Tibial nerve (tissue), 4 donors: Measurements from ENCODE around the gene GOLGA8R. TPM values are rescaled to one million over a fixed set of nuclear protein-coding genes. Genes with fewer than 3 reads are reported as not detected.
"Not testable (repeated sequence)": the region's sequence is repeated elsewhere in the genome, so short reads cannot be mapped to it uniquely, and the experiment has no call there.

Experiments used
- DNase-seq, 2 donors: peaks; one replicate each; pipeline ENCODE4 v3.0.0-alpha.2; 2019; ENCODE audit warnings: low spot score in 2 of 2
- H3K27ac ChIP-seq, 4 donors: fragments of 200-600 bp; sonication (generic) in 3 of 4; one replicate each; pipeline ENCODE4 v1.5.1; 2017 to 2019; ENCODE audit warnings: mild to moderate bottlenecking in 1 of 4
- H3K27me3 ChIP-seq, 2 donors: fragments of 200-600 bp; sonication (generic) in 1 of 2; one replicate each; pipeline versions ENCODE4 v1.5.1 to v1.6.0; 2017 to 2019
- H3K36me3 ChIP-seq, 3 donors: fragments of 200-600 bp; sonication (generic); one replicate each; pipeline ENCODE4 v1.5.1; 2018 to 2019
- H3K4me1 ChIP-seq, 4 donors: fragments of 200-600 bp; sonication (generic) in 3 of 4; one replicate each; pipeline ENCODE4 v1.5.1; 2017 to 2019
- H3K4me3 ChIP-seq, 4 donors: fragments of 200-600 bp; sonication (generic) in 3 of 4; one replicate each; pipeline ENCODE4 v1.5.1; 2017 to 2019; ENCODE audit warnings: mild to moderate bottlenecking in 1 of 4, moderate library complexity in 1 of 4
- H3K9me3 ChIP-seq, 4 donors: fragments of 200-600 bp; sonication (generic) in 3 of 4; one replicate each; pipeline ENCODE4 v1.5.1; 2017 to 2019
- WGBS, 2 donors: methylation state at CpG; one replicate each; pipeline ENCODE4 v1.1.5; 2018; 5-methylcytosine and 5-hydroxymethylcytosine counted together
- small RNA-seq: library from RNA; depleted of rRNA; stranded (forward); fragments of <200 nt; gene quantifications from one replicate; pipeline ENCODE3, GENCODE V24; 2016
- total RNA-seq, 4 donors: library from RNA; depleted of rRNA; stranded (reverse); fragments of >200 nt; gene quantifications; one replicate each; pipeline ENCODE4 v1.1.0, GENCODE V29; 2016

The GOLGA8R gene
- total RNA-seq, 4 donors from 2014 or later, result 3.1 to 11.4 (median 7.4) TPM

DNA sequence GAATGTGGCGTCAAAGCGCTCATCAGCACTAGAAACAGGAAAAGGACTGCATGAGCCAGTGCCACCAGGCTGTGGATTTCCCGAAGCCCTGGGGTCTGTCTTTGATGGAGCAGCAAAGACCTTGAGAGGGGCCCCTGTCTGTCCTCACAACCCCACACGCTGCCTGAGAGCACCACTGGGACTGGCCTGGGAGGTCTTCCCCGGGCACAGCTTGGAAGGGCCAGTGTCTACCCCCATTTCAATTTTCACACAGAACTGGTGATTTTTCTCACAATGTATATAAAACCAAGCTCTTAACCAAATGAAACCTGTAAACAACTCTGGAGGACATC is 37.0 kb downstream of the GOLGA8R start:
- WGBS, 2 donors, result no CpG with 5 or more reads among the region's 5 CpGs
- H3K4me3 ChIP-seq, H3K36me3 ChIP-seq, H3K4me1 ChIP-seq, H3K27me3 ChIP-seq, H3K27ac ChIP-seq, DNase-seq, H3K9me3 ChIP-seq: not testable (repeated sequence)

DNA sequence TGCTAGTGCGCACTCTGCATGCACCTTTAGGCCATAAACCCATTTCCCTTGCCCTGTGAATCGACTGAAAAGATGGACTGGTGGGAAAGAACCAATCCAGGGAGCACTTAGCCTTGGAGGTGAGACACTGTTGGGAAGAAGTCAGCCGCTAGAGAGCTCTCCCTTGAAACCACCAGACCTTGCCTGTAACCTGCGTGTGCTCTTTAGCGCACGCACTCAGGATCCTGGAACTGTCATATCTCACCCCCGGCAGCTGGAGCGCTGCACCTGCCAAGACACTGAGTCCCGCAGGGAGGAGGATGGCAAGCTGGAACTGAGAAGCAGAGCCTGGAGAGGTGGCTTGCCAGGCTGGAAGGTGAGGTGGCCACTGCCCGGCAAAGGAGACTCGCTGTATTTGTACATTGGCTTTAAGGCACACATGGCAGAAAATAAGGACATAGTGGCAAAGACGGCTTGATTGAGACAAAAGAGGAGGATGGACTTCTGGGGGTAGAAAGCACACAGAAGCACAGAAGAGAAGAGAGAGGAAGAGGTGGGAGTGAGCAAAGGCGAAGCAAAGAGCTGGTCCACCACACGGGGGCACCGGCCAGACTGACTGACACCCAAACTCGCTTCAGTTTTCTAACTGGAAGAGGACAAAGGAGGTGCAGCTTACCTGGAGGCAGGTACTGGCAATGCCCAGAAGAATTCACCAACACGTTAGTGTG is 37.5 kb downstream of the GOLGA8R start:
- WGBS, 2 donors, result no CpG with 5 or more reads among the region's 17 CpGs
- not testable (repeated sequence) for H3K9me3 ChIP-seq, H3K4me1 ChIP-seq, H3K27me3 ChIP-seq, H3K4me3 ChIP-seq, DNase-seq, H3K36me3 ChIP-seq, H3K27ac ChIP-seq

DNA sequence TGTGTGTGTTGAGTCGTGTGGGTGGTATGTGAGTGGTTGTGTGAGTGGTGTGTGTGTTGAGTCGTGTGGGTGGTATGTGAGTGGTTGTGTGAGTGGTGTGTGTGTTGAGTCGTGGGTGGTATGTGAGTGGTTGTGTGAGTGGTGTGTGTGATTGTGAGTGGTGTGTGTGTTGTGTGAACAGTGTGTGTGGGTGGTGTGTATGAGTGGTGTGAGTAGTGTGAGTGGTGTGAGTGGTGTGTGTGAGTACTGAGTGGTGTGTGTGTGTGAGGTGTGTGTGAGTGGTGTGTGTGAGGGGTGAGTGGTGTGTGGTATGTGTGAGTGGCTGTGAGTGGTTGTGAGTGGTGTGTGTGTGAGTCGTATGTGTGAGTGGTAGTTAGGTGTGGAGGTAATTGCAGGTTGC is 38.2 kb downstream of the GOLGA8R start:
- not testable (repeated sequence) for H3K36me3 ChIP-seq, H3K4me3 ChIP-seq, H3K27ac ChIP-seq, H3K4me1 ChIP-seq, DNase-seq, H3K9me3 ChIP-seq, H3K27me3 ChIP-seq
- 55 to 61% methylated on average over 4 of the region's 4 CpGs for WGBS, 2 donors

DNA sequence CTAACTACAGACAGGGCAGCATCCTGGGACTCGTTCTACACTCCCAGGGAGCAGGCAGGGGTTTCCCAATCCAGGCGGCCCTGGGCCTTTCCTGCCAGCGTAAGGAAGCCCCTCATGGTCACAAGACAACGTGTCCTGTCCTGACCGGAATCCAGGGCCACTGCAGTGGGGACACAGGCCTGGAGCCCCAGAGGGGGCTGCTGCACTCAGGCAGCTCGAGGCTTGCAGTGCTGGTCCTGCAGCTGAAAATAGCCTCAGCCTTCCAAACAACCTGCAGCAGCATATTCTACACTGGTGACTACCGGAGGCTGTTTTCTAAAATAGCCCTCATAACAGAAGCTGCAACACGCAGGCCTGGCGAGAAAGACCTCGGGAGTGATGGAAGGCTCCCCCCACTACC is 39.2 kb downstream of the GOLGA8R start:
- not testable (repeated sequence) for H3K27me3 ChIP-seq, H3K27ac ChIP-seq, H3K4me3 ChIP-seq, DNase-seq, H3K36me3 ChIP-seq, H3K9me3 ChIP-seq, H3K4me1 ChIP-seq
- WGBS, 2 donors, result no CpG with 5 or more reads among the region's 10 CpGs

DNA sequence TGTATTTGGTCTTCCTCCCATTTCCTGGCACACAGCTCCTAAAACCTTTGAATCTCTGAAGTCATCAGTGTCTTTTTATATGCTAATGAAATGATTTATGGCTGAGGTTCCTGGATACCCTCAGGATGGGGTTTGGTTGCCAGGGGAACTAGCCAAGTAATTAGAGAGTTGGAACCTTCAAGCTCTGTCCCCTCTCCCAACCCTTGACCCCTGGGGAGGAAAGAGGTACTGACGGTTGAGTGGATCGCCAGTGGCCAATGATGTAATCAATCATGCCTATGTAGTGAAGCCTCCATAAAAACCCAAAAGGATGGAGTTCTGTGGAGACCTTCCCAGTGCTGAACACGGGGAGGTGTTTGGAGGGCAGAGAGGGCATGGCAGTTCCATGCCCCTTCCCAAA is 45.8 kb downstream of the GOLGA8R start:
- H3K4me3 ChIP-seq, H3K4me1 ChIP-seq, H3K27ac ChIP-seq, DNase-seq, H3K36me3 ChIP-seq, H3K9me3 ChIP-seq, H3K27me3 ChIP-seq: not testable (repeated sequence)
- WGBS, 2 donors, result no CpG with 5 or more reads among the region's 3 CpGs

DNA sequence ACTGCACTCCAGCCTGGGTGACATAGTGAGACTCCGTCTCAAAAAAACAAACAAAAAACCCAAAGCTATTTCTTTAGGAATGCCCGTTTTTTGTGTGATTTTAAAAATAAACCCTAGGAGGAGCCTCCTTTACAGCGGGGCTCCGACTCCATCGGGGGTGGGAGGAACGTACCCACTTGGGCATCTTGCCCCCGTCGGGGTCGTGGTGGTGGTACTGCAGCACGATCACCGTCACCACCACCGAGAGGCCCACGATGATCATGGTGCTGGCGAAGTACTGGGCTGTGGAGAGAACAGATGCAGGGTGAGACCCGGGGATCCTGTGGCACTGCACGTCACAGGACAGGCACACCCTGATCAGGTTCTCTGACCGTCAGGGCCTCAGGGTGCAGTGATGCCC is 46.8 kb downstream of the GOLGA8R start:
- H3K9me3 ChIP-seq, H3K36me3 ChIP-seq, H3K27ac ChIP-seq, DNase-seq, H3K27me3 ChIP-seq, H3K4me3 ChIP-seq, H3K4me1 ChIP-seq: not testable (repeated sequence)
- WGBS, 2 donors, result 90 to 92% methylated on average over 11 to 13 of the region's 17 CpGs

DNA sequence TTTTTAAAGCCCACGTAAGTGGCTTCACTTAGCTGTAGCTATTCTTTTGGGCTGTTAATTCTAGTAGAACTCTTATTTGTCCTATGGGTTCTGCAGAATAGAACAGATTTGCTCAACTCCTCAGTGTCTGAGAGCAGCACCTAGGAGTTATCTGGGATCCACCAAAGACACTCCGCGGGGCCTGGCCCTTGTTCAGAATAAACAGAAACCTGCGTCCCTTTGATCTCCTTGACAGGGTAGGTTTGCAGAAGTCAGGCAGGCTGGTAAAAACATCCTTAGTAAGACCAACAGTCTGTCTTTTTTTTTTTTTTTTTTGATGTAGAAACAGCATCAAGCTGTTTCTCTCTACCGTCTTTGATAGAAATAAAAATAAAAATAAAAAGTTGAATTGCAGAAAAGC is 52.7 kb downstream of the GOLGA8R start:
- WGBS, 2 donors, result 75 to 79% methylated on average over 1 to 4 of the region's 5 CpGs
- not testable (repeated sequence) for DNase-seq, H3K4me1 ChIP-seq

DNA sequence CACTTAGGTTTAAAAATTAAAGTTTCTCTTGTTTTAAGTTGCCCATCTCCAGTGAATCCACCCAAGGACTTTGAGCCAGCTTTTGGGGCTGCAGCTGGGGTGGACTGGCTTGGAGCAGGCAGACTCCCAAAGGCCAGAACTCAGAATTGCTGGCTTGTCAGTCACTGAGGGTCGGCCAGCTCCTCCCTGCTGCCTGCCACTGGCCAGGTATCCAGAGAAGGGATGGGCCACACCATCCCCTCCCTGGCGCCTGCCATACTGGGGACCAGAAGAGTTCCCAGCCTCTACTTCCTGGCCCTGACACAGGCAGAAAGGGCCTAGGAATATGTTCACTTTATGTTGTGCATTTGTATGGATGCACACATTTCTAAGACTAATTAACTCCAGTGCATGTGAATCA is 53.1 kb downstream of the GOLGA8R start:
- H3K27ac ChIP-seq, H3K9me3 ChIP-seq, H3K4me3 ChIP-seq, H3K27me3 ChIP-seq, H3K4me1 ChIP-seq, DNase-seq, H3K36me3 ChIP-seq: not testable (repeated sequence)
- no CpG with 5 or more reads among the region's 2 CpGs for WGBS, 2 donors

More for the DNA sequence above, 52.7 kb downstream of the GOLGA8R start:
- not testable (repeated sequence) for H3K27ac ChIP-seq, H3K27me3 ChIP-seq, H3K36me3 ChIP-seq, H3K4me3 ChIP-seq, H3K9me3 ChIP-seq

DNA sequence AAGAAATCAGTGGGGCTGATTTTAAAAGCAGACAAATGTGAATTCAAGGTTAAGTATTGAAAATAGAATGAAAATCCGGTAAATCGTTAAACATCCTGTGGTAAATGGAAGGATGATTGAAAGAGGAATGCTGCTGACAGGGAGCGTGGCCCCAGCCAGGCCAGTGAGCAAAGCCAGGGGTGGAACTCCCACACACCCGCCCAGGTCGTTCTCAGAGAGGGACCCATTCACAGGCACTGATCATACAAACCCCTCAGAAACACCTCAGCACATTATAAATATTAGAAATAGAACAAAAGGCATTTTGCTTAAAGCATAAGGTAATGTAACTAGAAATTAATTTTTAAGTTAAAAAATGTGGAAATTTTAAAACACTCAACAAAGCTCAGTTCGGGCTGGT is 59.0 kb downstream of the GOLGA8R start:
- not testable (repeated sequence) for H3K27ac ChIP-seq, H3K4me3 ChIP-seq, H3K9me3 ChIP-seq, H3K36me3 ChIP-seq, H3K4me1 ChIP-seq, DNase-seq, H3K27me3 ChIP-seq
- WGBS, 2 donors, result 52 to 63% methylated on average over 5 of the region's 6 CpGs

Small RNA genes lying within 50 kb of the gene (small RNA-seq; reads per million reads assigned to genes)
- gene AC019322.2, result not detected
- not detected for gene RF00019
- gene RF00096, result not detected
- not detected for gene RN7SL196P

Other genes starting within 250 kb of the GOLGA8R start
- 1 to 10 TPM in 3 of 4 donors, under 1 TPM in 1; 0.39 to 3.0 (median 1.9) TPM for gene CHRFAM7A, start 20.7 kb downstream of the GOLGA8R start, total RNA-seq
- 1 to 10 TPM; 1.2 to 7.4 (median 2.7) TPM for gene GOLGA8Q, start 137.8 kb upstream of the GOLGA8R start, total RNA-seq
- 1 to 10 TPM; 1.1 to 4.2 (median 1.5) TPM for gene GOLGA8H, start 189.8 kb upstream of the GOLGA8R start, total RNA-seq